NK-92 (cell line): ENCODE measurements around the gene HPS4.

Source experiments
- DNase-seq: peaks from one replicate; lab custom pipeline; 2025; ENCODE audit not compliant: unreplicated experiment; lab: John Stamatoyannopoulos, UW

The HPS4 gene

DNA sequence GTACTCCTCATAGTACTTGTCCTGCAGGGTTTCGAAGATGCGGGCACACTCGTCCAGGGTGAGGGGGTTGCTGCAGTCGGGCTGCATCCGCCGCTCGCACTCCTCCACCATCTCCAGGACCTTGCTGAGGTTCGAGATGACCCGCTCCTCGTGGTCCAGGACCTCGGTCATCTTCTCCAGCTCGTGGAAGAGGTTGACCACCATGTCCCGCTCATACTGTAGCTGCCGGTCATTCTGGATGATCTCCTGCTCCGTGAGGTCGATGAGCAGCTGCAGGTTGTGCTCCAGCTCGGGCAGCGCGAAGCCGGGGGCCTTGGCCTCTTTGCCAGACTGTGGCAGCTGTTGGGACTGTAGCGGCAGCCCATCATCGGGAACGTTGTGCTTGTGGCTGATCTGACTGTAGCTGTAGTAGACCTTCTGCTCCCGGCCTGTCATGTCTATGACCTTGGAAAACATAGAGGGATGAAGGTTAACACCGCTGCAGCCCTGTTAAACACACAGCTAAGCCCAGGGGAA is 15.7 kb upstream of the HPS4 start:
- no peak for DNase-seq

DNA sequence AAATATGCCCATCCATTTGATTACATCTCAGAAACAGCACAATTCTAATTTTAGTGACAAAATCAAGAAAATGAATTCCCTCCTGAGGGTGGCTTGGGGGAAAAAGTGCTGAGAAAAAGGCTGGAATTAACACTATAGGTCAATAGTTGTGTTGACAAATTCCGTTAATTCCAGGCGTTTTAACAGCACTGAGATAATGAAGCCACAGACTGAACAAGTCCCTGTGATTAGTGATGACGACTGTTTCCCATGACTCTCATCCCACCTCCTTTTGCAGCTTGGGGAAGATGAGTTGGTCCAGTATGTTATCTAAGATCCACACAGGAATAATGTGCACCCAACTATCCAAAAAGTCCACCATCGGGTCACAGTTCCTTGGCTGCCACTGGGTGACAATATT is 12.9 kb upstream of the HPS4 start:
- no peak for DNase-seq

DNA sequence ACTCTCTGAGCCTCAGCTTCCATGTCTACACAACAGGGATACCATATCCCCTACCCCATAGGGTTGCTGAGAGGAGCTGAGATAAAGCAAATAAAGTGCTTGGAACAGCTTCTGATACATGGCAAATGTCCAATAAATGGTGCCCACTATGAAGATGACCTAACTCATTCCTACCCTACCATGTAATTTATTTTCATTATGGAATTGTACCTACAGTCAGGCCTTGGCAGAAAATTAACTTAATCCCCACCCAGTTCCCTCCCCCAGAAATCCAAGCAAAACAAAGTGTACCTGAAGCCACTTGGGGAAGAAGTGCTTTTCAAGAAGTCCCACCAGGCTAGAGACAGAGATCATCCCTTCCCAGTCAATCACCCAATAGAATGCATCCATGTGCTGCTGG is 10.9 kb upstream of the HPS4 start:
- DNase-seq: no peak

DNA sequence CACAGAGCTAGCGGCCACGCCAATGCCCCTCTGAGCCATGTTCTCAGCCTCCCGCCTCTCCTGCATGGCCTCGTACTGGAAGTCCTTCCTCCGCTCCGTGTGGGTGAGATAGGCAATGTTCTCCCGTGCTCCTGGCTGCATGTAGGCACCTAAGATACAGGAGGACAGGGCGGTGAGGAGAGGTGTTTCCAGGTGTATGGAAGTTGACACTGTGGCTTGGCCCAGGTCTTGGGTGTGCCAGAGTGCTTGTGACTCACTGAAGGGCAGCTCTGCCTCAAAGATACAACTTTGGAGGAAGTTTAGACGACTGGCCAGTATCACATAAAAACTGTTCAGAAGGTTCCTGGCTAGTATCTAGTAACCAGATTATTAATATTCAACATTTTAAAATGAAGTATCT is 8.6 kb upstream of the HPS4 start:
- DNase-seq: no peak

DNA sequence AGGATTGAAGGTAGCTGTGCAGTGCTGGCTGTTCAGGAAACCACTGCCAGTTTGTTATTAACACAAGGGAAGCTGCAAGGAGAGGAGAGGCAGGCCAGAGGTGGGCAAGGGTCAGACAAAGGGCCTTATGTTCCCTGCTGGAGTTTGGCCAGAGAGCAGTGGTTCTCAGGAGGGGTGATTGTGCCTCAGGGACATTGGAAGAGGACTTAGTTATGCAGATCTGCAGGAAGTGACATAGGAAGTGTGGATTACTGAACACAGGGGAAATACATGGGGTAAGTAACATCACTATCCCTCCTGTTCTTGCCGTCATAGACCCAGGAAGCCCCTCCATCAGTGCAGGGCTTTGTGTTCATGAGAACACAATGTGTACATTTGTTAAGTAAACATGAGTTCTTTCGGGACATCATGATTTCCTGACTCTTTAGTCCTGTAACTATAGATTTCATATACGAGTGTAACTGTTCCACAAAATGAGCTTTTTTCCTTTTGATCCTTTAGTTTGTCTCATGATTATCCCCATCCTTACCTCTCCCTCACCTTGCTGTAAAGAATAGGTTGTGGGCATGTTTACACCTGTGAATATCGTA is 6.0 kb upstream of the HPS4 start:
- DNase-seq: no peak

DNA sequence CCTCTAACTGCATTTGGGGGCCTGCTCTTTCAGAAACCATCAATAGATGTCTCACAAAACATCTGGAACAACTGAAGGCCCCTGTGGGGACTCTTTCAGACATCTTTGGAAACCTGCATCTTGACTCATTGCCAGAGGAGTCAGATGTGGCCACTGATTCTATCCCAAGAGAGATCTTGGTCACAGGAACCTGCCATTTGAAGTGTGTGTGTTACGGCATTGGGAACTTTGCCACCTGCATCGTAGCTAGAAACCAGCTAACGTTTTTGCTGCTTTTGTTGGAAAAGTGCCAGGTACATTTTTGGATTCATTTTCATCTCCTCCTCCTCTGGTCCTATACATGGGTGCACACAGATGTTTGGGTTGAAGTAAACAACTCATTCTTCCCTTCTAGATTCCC is 4.4 kb upstream of the HPS4 start:
- no peak for DNase-seq

DNA sequence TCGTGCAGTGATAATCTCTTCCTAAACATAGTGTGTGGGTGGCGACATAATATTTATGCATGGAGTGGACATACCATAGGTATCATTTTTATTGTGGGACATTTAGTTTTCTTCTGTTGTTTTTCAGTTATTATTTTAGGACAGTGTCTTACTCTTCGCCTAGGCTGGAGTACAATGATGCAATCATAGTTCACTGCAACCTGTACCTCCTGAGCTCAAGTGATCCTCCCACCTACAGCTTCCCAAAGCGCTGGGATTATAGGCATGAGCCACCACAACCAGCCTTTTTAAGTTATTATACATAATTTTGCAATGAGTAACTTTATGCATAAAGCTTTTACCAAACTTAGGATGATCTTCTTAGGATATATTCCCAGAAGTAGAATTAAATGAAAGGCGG is 2.8 kb upstream of the HPS4 start:
- no peak for DNase-seq

DNA sequence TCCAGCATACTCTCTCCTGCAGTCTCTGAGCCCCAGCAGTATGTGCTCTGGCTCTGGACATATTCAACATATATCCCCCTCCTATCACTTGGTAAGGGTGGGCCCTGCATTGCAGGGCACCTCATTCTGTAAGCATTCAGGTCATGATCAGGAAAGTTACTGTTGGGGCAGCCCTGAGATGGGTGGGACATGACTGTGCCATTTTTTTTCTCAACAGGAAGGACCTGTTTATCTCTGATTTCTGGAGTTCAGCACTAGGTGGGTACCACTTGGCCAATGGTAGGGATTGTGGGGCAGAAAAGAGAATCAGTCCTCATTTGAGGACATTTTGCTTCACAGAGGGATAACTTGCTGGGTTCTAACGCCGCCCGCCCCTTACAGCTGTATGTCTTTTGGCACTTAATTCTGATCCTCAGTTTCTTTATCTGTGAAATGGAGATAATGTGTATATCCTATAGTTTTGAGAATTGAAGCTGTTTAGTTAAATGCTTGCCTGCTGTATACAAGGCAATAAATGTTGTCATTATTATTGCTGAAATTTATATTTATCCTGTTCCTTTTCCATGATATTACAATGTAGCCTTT is 2.3 kb upstream of the HPS4 start:
- DNase-seq: no peak

DNA sequence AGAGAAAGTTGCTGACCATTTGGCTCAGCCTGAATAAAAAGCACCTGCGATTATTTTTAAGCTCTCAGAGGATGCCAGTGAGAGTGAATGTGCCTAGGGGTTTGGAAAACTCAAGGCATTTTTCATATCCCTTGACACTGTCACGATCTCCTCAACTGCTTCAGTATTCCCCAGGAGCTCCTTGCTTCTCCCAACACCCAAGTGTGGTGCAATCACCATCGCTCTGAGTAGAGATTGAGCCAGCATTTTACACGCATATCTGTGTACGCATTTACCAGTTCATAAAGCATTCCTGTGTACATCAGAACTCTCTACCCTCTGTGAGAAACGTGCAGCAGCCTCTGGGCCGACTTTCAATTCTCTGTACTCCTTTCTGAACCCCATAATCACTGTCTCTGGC is 1.4 kb upstream of the HPS4 start:
- no peak for DNase-seq

DNA sequence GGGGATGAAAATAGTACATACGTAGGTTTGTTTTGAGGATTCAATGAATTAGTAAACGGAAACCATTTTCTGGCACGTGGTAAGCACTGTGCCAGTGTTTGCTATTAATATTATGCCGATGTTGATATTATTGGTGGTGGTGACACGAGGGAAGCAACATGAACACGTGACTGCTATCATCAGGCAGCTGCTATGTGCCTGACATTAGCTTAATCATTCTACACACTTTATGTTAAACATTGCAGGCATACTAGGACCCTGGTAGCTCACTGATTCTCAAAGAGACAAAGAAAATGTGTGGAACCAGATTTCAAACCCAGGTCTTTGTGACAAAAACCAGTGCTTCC is 750 bp upstream of the HPS4 start:
- DNase-seq: no peak

DNA sequence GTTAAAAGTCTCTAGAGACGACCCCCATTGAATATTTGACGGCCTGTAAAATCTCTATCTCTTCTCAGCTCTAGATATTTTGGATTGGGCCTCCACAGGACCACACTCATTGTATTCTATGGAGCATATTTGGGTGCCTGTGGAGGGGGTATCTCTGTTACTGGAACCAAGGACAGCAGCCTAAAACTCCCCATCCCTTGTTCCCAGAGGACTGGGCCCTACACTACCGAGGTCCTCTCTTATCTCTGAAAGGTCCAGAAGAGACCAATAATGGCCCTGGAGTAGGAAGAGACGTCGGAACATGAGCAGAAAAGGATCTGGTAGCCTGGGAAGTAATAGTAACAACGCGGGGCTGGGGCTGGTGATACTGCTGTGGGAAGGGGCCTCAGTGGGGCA is 542 bp downstream of the HPS4 start:
- DNase-seq: no peak

DNA sequence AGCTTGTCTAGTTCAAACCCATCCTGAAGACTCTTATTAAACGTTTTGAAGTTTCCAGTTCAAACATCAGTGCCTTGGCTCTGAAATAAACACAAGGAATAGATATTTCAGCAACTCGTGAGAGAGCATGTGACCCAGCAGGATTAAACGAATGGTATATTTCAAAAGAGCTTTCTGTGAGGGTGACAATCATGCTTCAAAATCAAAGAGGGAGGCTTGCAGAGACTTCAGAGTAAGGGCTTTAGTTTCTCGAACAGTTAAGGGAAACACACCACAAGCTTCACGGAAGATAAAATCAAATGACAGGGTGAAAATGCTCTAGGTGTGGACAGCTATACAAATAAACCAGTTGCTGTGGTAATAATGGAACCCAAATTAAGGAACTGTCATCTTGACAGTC is 1.4 kb downstream of the HPS4 start:
- no peak for DNase-seq

DNA sequence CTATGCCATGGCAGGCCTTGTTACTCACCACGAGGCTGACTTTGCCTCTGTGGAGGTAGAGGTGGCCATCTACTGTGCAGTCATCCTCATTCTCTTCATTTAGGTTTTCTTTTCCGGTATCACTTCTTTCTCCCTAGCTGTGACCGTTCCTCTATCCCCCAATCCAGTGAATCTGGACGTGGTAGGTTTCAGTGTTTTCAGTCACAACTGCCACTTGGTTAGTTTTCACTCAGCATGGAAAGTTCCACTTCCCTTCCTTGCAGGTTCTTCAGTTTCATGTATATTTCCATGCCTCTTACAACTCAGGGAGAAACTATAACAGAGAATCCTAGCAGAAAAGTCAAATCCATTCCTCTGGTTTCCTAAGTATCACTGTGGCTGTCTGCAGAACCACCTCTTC is 1.9 kb downstream of the HPS4 start:
- DNase-seq: no peak

DNA sequence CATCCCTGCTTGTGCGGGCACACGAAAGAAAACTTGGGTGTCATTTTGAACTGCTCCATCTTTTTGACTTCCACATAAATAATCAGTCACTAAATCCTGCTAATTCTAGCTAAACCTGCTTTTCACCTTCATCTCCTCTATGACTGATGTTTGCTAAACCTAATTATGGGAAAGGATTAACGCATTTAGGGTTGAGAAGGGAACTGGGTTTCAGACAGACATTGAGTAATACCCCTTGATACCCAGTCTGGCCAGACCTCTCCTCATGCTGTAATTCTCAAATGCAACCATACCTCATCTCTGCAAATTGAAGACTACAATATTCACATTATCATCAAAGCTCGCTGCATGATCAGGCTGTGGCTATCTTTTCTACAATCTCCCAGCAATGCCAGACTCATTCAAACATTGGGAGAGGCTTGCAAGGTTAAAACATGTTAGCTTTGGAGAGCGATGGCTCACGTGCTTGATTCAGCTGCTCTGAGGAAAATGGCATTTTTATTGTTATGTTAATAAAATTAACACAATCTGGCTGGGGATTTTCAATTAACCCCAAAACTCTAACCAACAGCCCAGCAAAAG is 2.4 kb downstream of the HPS4 start:
- DNase-seq: no peak

DNA sequence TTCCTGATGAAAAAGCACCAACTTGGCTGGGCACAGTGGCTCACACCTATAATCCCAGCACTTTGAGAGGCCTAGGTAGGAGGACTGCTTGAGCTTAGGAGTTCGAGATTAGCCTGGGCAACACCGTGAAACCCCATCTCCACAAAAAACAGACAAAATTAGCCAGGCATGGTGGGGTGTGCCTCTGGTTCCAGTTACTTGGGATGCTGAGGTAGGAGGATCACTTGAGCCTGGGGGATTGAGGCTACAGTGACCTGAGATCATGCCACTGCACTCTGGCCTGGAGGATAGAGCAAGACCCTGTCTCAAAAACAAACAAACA is 3.0 kb downstream of the HPS4 start:
- no peak for DNase-seq

DNA sequence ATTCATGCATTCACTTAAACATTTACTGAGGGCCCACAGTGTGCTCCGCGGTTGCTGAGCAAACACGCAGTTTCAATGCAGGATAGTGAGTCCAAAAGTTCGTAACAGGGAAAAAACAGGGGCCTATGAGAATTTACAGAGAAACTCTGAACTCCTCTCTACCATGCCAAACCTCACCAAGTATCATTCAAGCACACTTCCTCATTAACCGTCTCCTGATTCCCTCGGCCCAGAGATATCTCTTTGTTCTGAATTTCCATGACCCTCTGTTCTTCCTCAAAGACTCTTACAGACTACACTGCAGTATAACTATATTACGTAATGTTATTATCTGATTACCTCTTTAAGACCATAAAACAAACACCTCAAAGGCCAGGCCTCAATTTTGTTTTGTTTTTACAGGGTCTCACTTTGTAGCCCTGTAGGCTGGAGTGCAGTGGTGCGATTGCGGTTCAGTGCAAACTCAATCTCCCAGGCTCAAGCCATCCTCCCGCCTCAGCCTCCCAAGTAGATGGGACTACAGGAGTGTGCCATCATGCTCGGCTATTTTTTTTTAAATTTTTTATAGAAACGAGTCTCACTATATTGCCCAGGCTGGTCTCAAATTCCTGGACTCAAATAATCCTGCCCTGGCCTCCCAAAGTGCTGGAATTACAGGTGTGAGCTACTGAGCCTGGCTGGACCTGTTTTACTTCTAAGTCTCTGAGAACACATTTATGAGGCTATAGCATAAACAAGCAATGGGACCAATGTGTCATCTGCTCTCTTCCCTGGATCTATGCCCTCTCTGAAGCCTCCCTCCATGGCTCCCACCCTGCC is 3.6 kb downstream of the HPS4 start:
- no peak for DNase-seq

DNA sequence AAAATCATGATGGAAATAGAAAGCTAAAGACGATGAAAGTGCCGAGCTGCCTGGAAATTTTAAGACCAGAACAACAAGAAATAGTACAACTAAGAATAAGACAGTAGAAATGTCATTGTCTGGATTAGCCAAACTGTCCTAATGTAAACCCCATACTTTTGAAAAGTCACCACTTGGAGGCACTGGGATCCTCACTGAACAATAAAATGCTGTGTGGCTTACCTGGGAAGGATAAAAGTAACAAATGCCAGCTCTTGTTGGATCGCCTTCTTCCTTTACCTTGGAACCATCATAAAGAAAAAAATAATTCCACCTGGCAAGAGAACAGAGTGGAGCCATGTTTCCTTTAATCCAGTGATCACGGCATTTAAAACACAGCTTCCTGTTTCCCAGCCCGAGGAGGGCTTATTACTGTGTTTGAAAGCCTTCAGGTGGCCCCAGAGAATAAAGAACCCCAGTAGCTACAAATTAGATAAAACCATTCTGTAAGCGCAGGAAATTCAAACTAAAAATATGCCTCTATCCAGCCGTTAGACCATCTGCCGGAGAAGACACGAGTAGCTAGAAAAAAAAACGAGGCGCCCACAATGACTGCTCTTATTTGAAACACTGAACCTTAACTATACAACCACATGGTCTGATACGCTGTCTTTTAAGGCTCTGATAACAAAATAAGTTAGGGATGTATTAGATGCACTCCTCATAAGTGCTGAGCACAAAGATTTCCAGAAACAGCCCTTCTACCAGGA is 4.4 kb downstream of the HPS4 start:
- no peak for DNase-seq

DNA sequence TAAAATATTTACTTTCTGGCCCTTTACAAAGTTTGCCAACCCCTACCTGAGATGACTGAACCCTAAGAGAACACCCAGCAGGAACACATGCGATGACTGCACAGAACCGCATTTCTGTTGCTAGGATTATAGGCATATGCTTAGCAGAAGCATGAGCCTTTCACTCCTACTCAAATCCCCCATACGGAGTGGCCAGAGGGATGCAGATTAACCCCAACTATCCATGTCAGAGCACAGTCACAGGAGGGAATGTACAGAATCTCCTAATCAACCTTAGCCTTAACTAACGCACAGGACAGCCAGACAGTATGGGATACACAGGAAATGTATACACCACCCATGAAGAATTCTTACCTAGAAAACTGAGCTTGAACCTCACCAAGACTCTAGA is 6.2 kb downstream of the HPS4 start:
- DNase-seq: no peak

DNA sequence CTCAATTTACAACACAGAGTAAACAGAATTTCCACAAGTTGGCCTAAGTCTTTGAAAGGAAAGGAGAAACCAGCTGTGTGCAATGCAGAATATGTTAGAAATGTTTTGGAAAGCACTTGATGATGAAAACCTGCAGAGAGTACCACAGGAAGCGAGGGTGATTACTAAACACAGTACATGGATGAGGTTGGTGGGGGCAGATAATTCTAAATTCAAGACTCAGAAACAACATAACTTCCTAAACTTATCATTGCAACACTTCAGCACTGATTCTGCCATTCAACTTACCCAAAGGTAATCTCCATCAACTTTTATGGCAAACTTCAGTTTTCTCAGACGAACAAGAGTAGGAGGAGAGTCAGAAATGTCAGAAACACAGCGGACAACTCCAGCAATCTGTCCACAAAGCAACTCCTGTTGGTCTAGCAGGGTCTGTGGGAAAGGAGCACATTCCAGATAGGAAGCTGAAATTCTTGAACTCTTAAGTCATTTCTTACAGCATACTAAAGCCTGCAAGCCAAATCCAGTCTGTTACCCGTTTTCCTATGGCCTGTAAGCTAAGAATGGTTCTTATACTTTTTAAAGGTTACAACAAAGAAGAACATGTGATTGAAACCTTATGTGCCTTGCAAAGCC is 6.8 kb downstream of the HPS4 start:
- DNase-seq: no peak

DNA sequence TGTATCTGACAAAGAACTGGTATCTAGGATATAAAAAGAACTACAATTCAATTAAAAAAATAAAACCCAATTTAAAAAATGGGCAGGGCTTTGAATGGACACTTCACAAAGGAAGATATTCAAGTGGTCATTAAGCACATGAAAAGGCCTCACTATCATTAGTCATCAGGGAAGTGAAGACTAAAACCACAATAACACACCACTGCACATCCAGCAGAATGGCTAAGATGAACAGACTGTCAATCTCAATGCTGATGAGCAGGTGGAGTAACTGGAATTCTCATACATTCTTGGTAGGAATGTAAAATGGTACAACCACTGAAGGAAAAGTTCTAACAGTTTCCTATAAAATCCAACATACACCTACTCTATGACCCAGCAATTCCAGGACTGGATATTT is 8.9 kb downstream of the HPS4 start:
- DNase-seq: no peak

DNA sequence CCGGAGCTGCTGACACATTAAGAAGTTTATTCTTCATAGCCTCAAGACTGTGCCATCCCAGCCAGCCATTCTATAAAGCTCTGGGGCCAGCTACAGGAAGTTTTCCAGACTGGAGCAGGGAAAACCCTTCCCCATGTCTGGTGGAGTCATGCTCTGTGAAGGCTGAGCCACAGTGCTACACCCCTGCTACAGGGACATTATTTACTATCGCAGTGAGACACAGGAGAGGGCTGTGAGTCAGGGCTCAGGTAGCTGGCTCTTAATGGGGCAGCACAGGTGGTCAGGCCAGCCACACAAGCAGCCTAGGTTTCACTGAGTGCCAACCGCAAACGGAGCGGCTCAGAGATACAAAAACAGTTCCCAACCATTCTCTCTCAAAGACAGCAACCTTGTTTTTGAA is 12.1 kb downstream of the HPS4 start:
- DNase-seq: no peak
